MM.1S (cell line): ENCODE data around the gene CHFR.

ENCODE experiments used
- EZH2 ChIP-seq: fragments of 300-600 bp; sonication (generic); optimal IDR thresholded peaks from 2 replicates; pipeline ENCODE3; 2017; ENCODE audit warnings: low read depth, mild to moderate bottlenecking, antibody characterized with exemption, low read length, mixed read lengths
- TF ChIP-seq, protein P1 (sequence below): fragments of 300-600 bp; sonication (generic); IDR thresholded peaks from 2 replicates; pipeline ENCODE4 v1.5.1; 2016; ENCODE audit warnings: antibody characterized with exemption, low read length, mixed read lengths

DNA sequence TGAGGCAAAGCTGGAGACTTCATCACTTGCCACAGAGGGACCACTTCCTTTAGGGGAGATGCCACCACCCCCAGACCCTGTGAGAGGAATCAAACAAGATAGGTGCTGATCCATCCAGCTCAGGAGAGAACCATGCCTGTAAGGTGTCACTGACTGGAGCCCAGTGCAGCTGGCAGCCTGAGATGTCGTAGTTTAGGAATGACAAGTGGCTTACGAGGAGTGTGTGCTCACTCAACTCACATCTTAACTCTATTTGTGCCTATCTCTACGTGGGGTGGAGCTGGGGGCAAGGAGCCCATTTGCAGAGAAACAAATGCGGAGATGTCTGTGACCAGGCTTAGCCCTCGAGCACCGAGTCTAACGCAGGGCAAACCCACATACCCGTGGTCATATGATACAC is 25.8 kb downstream of the CHFR start:
- TF ChIP-seq, protein P1, sequence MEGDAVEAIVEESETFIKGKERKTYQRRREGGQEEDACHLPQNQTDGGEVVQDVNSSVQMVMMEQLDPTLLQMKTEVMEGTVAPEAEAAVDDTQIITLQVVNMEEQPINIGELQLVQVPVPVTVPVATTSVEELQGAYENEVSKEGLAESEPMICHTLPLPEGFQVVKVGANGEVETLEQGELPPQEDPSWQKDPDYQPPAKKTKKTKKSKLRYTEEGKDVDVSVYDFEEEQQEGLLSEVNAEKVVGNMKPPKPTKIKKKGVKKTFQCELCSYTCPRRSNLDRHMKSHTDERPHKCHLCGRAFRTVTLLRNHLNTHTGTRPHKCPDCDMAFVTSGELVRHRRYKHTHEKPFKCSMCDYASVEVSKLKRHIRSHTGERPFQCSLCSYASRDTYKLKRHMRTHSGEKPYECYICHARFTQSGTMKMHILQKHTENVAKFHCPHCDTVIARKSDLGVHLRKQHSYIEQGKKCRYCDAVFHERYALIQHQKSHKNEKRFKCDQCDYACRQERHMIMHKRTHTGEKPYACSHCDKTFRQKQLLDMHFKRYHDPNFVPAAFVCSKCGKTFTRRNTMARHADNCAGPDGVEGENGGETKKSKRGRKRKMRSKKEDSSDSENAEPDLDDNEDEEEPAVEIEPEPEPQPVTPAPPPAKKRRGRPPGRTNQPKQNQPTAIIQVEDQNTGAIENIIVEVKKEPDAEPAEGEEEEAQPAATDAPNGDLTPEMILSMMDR: no peak
- no peak for TF ChIP-seq EZH2
